HG03135 (cell line): Measurements from ENCODE around the gene DISC1.
"Not testable (repeated sequence)": the region's sequence is repeated elsewhere in the genome, so short reads cannot be mapped to it uniquely, and the experiment has no call there.

Source experiments
- ATAC-seq: cut with Tn5 transposase; IDR thresholded peaks from one replicate; pipeline ENCODE4 v1.9.1; 2021; ENCODE audit warnings: mild to moderate bottlenecking, moderate library complexity; ENCODE audit not compliant: unreplicated experiment

DISC1 gene

GRCh38 chr1:231666937-231667608 lies 40.5 kb downstream of the DISC1 start:
- ATAC-seq: no peak

GRCh38 chr1:231667896-231668506 lies 41.4 kb downstream of the DISC1 start:
- no peak for ATAC-seq

GRCh38 chr1:231668826-231669225 lies 42.2 kb downstream of the DISC1 start:
- no peak for ATAC-seq

- ATAC-seq: not testable (repeated sequence)
Observed at GRCh38 chr1:231669864-231670621, 43.5 kb downstream of the DISC1 start.

- no peak for ATAC-seq
Observed at GRCh38 chr1:231670755-231671154, 44.2 kb downstream of the DISC1 start.

GRCh38 chr1:231674575-231674974 lies 48.0 kb downstream of the DISC1 start:
- ATAC-seq: no peak

GRCh38 chr1:231676487-231676886 lies 49.9 kb downstream of the DISC1 start:
- no peak for ATAC-seq

- no peak for ATAC-seq
Observed at GRCh38 chr1:231677442-231677841, 50.9 kb downstream of the DISC1 start.

- ATAC-seq: no peak
Observed at GRCh38 chr1:231678011-231678432, 51.4 kb downstream of the DISC1 start.

- ATAC-seq: no peak
Observed at GRCh38 chr1:231679109-231679508, 52.5 kb downstream of the DISC1 start.

GRCh38 chr1:231681006-231681405 lies 54.4 kb downstream of the DISC1 start:
- ATAC-seq: no peak

- no peak for ATAC-seq
Observed at GRCh38 chr1:231682779-231683178, 56.2 kb downstream of the DISC1 start.

- ATAC-seq: no peak
Observed at GRCh38 chr1:231683439-231684165, 57.0 kb downstream of the DISC1 start.

- no peak for ATAC-seq
Observed at GRCh38 chr1:231684356-231685244, 58.0 kb downstream of the DISC1 start.

- ATAC-seq: no peak
Observed at GRCh38 chr1:231686384-231686783, 59.8 kb downstream of the DISC1 start.

- no peak for ATAC-seq
Observed at GRCh38 chr1:231688989-231689388, 62.4 kb downstream of the DISC1 start.

- no peak for ATAC-seq
Observed at GRCh38 chr1:231690059-231690458, 63.5 kb downstream of the DISC1 start.

- ATAC-seq: no peak
Observed at GRCh38 chr1:231691618-231692259, 65.1 kb downstream of the DISC1 start.

- ATAC-seq: no peak
Observed at GRCh38 chr1:231693361-231694074, 66.9 kb downstream of the DISC1 start.
